Gastrocnemius medialis (tissue), 4 donors: ENCODE measurements around the gene OR6X1. TPM values are rescaled to one million over a fixed set of nuclear protein-coding genes. Genes with fewer than 3 reads are reported as not detected.

Source experiments
- ATAC-seq, 2 donors: fragments of 150-250 bp; one replicate each; pipeline ENCODE4 v1.9.1; 2016
- DNase-seq, 2 donors: peaks; one replicate each; pipeline ENCODE4 v3.0.0-alpha.2; 2019
- H3K27ac ChIP-seq, 4 donors: fragments of 200-600 bp; sonication (generic); 1 replicate in 1 of 4; 2 replicates in 3 of 4; pipeline ENCODE4 v1.5.1; 2016 to 2018; ENCODE audit warnings: mild to moderate bottlenecking in 2 of 4, moderate library complexity in 1 of 4
- H3K27me3 ChIP-seq, 3 donors: fragments of 200-600 bp; sonication (generic) in 2 of 3; 1 replicate in 1 of 3; 2 replicates in 2 of 3; pipeline versions ENCODE4 v1.5.1 to v1.6.0; 2016 to 2019; ENCODE audit warnings: mild to moderate bottlenecking in 1 of 3, moderate library complexity in 1 of 3
- H3K36me3 ChIP-seq, 2 donors: fragments of 200-600 bp; sonication (generic) in 1 of 2; one replicate each; pipeline ENCODE4 v1.5.1; 2017 to 2018
- H3K4me1 ChIP-seq, 2 donors: fragments of 200-600 bp; sonication (generic) in 1 of 2; one replicate each; pipeline ENCODE4 v1.5.1; 2016 to 2017; ENCODE audit warnings: mild to moderate bottlenecking in 2 of 2
- H3K4me3 ChIP-seq, 4 donors: fragments of 200-600 bp; sonication (generic) in 3 of 4; 1 replicate in 1 of 4; 2 replicates in 3 of 4; pipeline ENCODE4 v1.5.1; 2016 to 2019; ENCODE audit warnings: mild to moderate bottlenecking in 2 of 4
- H3K9me3 ChIP-seq, 3 donors: fragments of 200-600 bp; sonication (generic) in 2 of 3; 1 replicate in 1 of 3; 2 replicates in 2 of 3; pipeline ENCODE4 v1.5.1; 2016 to 2019
- POLR2A ChIP-seq, 2 donors: fragments of 450-650 bp; IDR thresholded peaks; one replicate each; pipeline ENCODE4 v1.6.1; 2017; ENCODE audit warnings: antibody characterized with exemption in 2 of 2, mild to moderate bottlenecking in 2 of 2, moderate library complexity in 2 of 2
- in situ Hi-C, 4 donors: fragments of 200-750 bp; cut with MboI; loops; one replicate each; pipeline versions ENCODE4 v1.15.0 to v1.8.0; 2017; ENCODE audit warnings: low sequenced_read_pairs in 4 of 4
- intact Hi-C: fragments of 100-400 bp; cut with DNase I; formaldehyde crosslinking; loops from one replicate; pipeline ENCODE4 v1.15.1; 2023; ENCODE audit warnings: low total_unique reads
- total RNA-seq, 4 donors: library from RNA; depleted of rRNA; stranded (reverse); fragments of >200 nt; gene quantifications; one replicate each; pipeline versions ENCODE4 v1.1.0 to v1.2.3, GENCODE V29; 2016
- TF ChIP-seq, protein P1 (sequence below), 5 experiments: fragments of 450-650 bp in 3 of 5; fragments of 200-600 bp in 2 of 5; sonication (generic) in 2 of 5; IDR thresholded peaks in 4 of 5; conservative IDR thresholded peaks in 1 of 5; 1 replicate in 4 of 5; 2 replicates in 1 of 5; pipeline ENCODE4 v1.5.1; 2016 to 2019; ENCODE audit warnings: antibody characterized with exemption in 5 of 5, mild to moderate bottlenecking in 3 of 5, moderate library complexity in 3 of 5

OR6X1 gene
- total RNA-seq, 4 donors from 2014 or later = not detected

DNA sequence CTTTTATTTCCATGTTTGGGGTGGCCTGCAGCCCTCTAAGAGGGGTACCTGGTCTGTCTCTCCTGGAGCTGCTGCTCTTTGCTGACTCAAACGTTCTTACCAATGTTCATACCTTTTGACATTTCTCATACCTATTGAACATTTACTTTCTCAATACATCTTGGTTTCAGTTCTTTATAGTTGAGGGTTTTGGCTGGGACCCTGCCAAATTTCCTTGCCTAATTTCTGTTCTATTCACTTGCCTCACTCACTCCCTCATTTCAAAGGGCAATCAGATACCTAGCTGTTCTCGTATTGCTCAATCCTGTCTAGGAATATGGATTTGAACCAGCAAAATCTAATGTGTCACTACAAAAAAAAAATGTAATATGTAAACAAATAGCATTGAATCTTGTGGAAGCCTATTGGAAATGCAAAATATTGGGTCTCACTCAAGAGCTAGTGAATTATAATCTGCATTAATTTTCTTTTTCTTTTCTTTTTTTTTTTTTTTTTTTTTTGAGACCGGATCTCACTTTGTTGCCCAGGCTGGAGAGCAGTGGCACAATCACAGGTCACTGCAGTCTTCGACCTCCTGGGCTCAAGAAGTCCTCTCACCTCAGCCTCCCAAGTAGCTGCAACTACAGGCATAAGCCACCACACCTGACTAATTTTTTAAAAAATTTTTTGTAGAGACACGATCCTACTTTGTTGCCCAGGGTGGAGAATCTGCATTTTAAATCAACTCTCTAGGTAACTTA lies 44.4 kb upstream of the OR6X1 start:
- DNase-seq (no peak), ATAC-seq (no peak)
- no peaks in the 10 kb centered on the region for H3K27me3 ChIP-seq
- intact Hi-C loops (no loop called here), in situ Hi-C loops (no loop called here)
- no peak for TF ChIP-seq POLR2A (IDR thresholded peaks at IDR 0.05)
- TF ChIP-seq, protein P1, sequence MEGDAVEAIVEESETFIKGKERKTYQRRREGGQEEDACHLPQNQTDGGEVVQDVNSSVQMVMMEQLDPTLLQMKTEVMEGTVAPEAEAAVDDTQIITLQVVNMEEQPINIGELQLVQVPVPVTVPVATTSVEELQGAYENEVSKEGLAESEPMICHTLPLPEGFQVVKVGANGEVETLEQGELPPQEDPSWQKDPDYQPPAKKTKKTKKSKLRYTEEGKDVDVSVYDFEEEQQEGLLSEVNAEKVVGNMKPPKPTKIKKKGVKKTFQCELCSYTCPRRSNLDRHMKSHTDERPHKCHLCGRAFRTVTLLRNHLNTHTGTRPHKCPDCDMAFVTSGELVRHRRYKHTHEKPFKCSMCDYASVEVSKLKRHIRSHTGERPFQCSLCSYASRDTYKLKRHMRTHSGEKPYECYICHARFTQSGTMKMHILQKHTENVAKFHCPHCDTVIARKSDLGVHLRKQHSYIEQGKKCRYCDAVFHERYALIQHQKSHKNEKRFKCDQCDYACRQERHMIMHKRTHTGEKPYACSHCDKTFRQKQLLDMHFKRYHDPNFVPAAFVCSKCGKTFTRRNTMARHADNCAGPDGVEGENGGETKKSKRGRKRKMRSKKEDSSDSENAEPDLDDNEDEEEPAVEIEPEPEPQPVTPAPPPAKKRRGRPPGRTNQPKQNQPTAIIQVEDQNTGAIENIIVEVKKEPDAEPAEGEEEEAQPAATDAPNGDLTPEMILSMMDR (IDR thresholded peaks at IDR 0.05 in 4 of 5, conservative IDR thresholded peaks at IDR 0.05 in 1 of 5) = no peak
- H3K27ac ChIP-seq = no peak overlapping the region
- no peaks in the 10 kb centered on the region for H3K9me3 ChIP-seq
- H3K4me1 ChIP-seq = no peaks in the 10 kb centered on the region
- H3K36me3 ChIP-seq = no peaks in the 10 kb centered on the region
- no peak overlapping the region for H3K4me3 ChIP-seq

DNA sequence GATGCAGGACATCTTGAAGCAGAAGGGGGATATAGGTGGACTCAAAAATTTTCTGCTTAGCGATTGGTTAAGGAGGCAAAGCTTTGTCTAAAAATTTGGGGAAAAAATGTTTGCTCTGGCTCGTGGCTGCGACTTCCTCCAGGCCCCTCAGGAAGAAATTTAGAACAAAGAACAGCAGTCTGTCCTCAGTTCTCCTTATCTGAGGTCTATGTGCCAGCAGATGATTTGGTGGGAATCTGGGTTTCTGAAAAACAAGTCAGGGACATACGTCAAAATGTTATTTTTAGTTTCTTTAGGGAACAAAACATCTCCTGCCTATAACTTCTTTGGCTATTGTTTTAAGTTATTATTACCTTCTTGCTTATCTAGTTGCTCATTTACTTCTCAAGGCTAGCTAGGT lies 43.8 kb upstream of the OR6X1 start:
- no peak for DNase-seq
- Histone ChIP-seq H3K36me3 (no peaks in the 10 kb centered on the region), H3K27ac (no peak overlapping the region), H3K9me3 (no peaks in the 10 kb centered on the region), H3K27me3 (no peaks in the 10 kb centered on the region), H3K4me3 (no peak overlapping the region), H3K4me1 (no peaks in the 10 kb centered on the region)
- no peak for ATAC-seq
- intact Hi-C loops = no loop called here
- in situ Hi-C loops = no loop called here
- no peak for TF ChIP-seq POLR2A (IDR thresholded peaks at IDR 0.05)
- TF ChIP-seq, protein P1 (IDR thresholded peaks at IDR 0.05 in 4 of 5, conservative IDR thresholded peaks at IDR 0.05 in 1 of 5) = no peak

DNA sequence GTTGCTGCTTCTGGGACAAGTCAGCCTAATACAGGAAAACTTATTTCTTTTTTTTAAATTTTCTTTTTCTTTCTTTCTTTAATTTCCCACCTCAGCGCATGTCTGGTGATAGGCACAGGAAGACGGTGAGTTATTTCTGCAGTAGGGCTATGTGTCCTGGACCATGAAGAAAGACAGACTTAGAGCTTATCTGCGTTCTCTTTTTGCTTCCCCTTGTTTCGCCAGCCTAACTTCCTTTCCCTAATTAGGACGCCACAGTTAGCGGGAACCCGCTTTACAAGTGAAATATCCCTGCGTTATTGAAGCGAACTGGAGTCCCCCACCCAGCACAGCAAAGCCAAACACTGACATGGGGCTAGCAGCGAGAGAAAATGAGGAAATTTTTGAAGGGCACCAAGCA lies 43.2 kb upstream of the OR6X1 start:
- H3K4me3 ChIP-seq = no peak overlapping the region
- intact Hi-C loops = no loop called here
- no peak for DNase-seq
- ATAC-seq = no peak
- no peaks in the 10 kb centered on the region for H3K9me3 ChIP-seq
- in situ Hi-C loops = no loop called here
- H3K4me1 ChIP-seq = no peaks in the 10 kb centered on the region
- no peak for TF ChIP-seq POLR2A (IDR thresholded peaks at IDR 0.05)
- TF ChIP-seq, protein P1 (IDR thresholded peaks at IDR 0.05 in 4 of 5, conservative IDR thresholded peaks at IDR 0.05 in 1 of 5) = no peak
- no peaks in the 10 kb centered on the region for H3K27me3 ChIP-seq
- no peaks in the 10 kb centered on the region for H3K36me3 ChIP-seq
- no peak overlapping the region for H3K27ac ChIP-seq

DNA sequence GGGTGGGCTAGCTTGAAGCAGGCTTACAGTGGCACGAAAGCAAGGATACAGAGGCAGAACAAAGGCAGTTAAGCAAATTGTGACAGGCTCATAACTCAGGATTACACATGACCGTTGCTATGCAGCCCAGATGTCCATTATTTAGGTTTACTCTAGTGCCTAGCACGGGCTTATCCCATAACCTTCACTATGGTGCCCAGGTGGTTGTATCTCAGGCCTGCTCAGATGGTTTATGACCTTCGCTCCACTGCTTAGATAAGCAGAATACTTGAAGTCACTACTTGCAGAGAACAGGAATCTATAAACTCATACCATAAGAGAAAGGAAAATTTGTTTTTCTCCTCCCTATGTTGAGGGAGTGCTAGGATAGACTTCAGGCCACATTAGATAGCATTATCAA lies 42.8 kb upstream of the OR6X1 start:
- H3K4me3 ChIP-seq = no peak overlapping the region
- no peak for TF ChIP-seq POLR2A (IDR thresholded peaks at IDR 0.05)
- TF ChIP-seq, protein P1 (IDR thresholded peaks at IDR 0.05 in 4 of 5, conservative IDR thresholded peaks at IDR 0.05 in 1 of 5) = no peak
- no peaks in the 10 kb centered on the region for H3K27me3 ChIP-seq
- no peaks in the 10 kb centered on the region for H3K36me3 ChIP-seq
- DNase-seq (no peak), ATAC-seq (no peak)
- H3K9me3 ChIP-seq = no peaks in the 10 kb centered on the region
- in situ Hi-C loops = no loop called here
- H3K27ac ChIP-seq = no peak overlapping the region
- intact Hi-C loops = no loop called here
- no peaks in the 10 kb centered on the region for H3K4me1 ChIP-seq

DNA sequence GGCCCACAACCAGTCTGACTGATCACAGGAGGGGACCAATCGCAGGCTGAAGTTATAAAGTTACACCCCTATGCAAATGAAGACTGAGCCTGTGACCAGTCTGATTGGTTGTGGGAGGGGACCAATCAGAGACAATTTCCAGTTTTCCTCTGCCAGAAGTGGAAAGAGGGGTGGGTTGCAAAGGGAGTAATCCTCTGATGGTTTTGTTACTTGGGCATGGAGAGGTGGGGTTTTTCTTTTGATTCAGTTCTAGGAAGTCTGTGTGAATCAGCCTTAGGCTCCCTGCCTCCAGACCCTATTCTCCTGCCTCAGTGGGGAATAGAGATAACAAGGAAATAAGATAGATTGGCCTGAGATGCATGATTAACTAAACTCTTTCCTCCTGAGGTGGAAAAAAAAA lies 41.9 kb upstream of the OR6X1 start:
- TF ChIP-seq, protein P1 (IDR thresholded peaks at IDR 0.05 in 4 of 5, conservative IDR thresholded peaks at IDR 0.05 in 1 of 5) = no peak
- no peak for TF ChIP-seq POLR2A (IDR thresholded peaks at IDR 0.05)
- no peak for ATAC-seq
- in situ Hi-C loops (no loop called here), intact Hi-C loops (no loop called here)
- Histone ChIP-seq H3K36me3 (no peaks in the 10 kb centered on the region), H3K4me1 (no peaks in the 10 kb centered on the region), H3K27me3 (no peaks in the 10 kb centered on the region), H3K9me3 (no peaks in the 10 kb centered on the region), H3K27ac (no peak overlapping the region), H3K4me3 (no peak overlapping the region)
- no peak for DNase-seq
